Stimulated activated CD4-positive, alpha-beta T cell treated with anti-CD3 and anti-CD28 coated beads, Interleukin-2, amount 100 ng/mL, for 48 hours (primary cell): ENCODE results near the gene PLAGL2.
"Not testable (repeated sequence)": the region's sequence is repeated elsewhere in the genome, so short reads cannot be mapped to it uniquely, and the experiment has no call there.

Source experiments
- DNase-seq, 2 donors: peaks; one replicate each; pipeline ENCODE4 v3.0.0-alpha.2; 2020

Gene PLAGL2

GRCh38 chr20:32204205-32205109 lies 3.1 kb downstream of the PLAGL2 start:
- peak; percentile 59 to 66 for DNase-seq

- DNase-seq = no peak
Measured at GRCh38 chr20:32203356-32204204, 4.0 kb downstream of the PLAGL2 start.

GRCh38 chr20:32201977-32202363 lies 5.6 kb downstream of the PLAGL2 start:
- no peak for DNase-seq

GRCh38 chr20:32201296-32201976 lies 6.1 kb downstream of the PLAGL2 start:
- DNase-seq = no peak

GRCh38 chr20:32199006-32199405 lies 8.5 kb downstream of the PLAGL2 start:
- DNase-seq = no peak

GRCh38 chr20:32197136-32197535 lies 10.4 kb downstream of the PLAGL2 start:
- not testable (repeated sequence) for DNase-seq

GRCh38 chr20:32196613-32197012 lies 10.9 kb downstream of the PLAGL2 start:
- not testable (repeated sequence) for DNase-seq

GRCh38 chr20:32195581-32195980 lies 12.0 kb downstream of the PLAGL2 start:
- no peak for DNase-seq

- DNase-seq = no peak
Measured at GRCh38 chr20:32193996-32194395, 13.5 kb downstream of the PLAGL2 start.

GRCh38 chr20:32193336-32193735 lies 14.2 kb downstream of the PLAGL2 start:
- not testable (repeated sequence) for DNase-seq

GRCh38 chr20:32192698-32193097 lies 14.8 kb downstream of the PLAGL2 start:
- DNase-seq = no peak

GRCh38 chr20:32191873-32192272 lies 15.7 kb downstream of the PLAGL2 start:
- no peak for DNase-seq

- no peak for DNase-seq
Measured at GRCh38 chr20:32191422-32191821, 16.1 kb downstream of the PLAGL2 start.

GRCh38 chr20:32190616-32191415 lies 16.7 kb downstream of the PLAGL2 start:
- no peak for DNase-seq

- DNase-seq = peak; percentile 35 to 46
Measured at GRCh38 chr20:32189691-32190615, 17.6 kb downstream of the PLAGL2 start.

- DNase-seq = no peak
Measured at GRCh38 chr20:32189123-32189410, 18.5 kb downstream of the PLAGL2 start.

GRCh38 chr20:32188376-32189122 lies 19.0 kb downstream of the PLAGL2 start:
- DNase-seq = no peak

GRCh38 chr20:32186506-32186905 lies 21.0 kb downstream of the PLAGL2 start:
- no peak for DNase-seq

- DNase-seq = no peak
Measured at GRCh38 chr20:32184961-32185603, 22.5 kb downstream of the PLAGL2 start.
